Breast epithelium (tissue), 3 donors: ENCODE measurements around the gene FBXO30.

ENCODE experiments used
- CTCF ChIP-seq, 3 donors: fragments of 450-650 bp; IDR thresholded peaks; one replicate each; pipeline ENCODE4 v1.5.1; 2016 to 2017; ENCODE audit warnings: antibody characterized with exemption in 3 of 3, mild to moderate bottlenecking in 3 of 3, moderate library complexity in 3 of 3
- POLR2A ChIP-seq: fragments of 450-650 bp; IDR thresholded peaks from one replicate; pipeline ENCODE4 v1.6.1; 2016; ENCODE audit warnings: antibody characterized with exemption, mild to moderate bottlenecking, moderate library complexity
- POLR2AphosphoS5 ChIP-seq, 3 donors: sonication (generic); formaldehyde crosslinking; IDR thresholded peaks; one replicate each; pipeline ENCODE4 v1.6.1; 2017; ENCODE audit warnings: antibody characterized with exemption in 3 of 3

- TF ChIP-seq CTCF (IDR thresholded peaks at IDR 0.05): no peak
- TF ChIP-seq POLR2AphosphoS5 (IDR thresholded peaks at IDR 0.05): no peak
- no peak for TF ChIP-seq POLR2A
These were observed 30.4 kb upstream of the FBXO30 start for GRCh38 chr6:145844933-145845540.
